Jurkat, Clone E6-1 (cell line): ENCODE measurements around the gene TSSK2.
"Not testable (repeated sequence)": the region's sequence is repeated elsewhere in the genome, so short reads cannot be mapped to it uniquely, and the experiment has no call there.

Experiments
- DNase-seq: peaks from one replicate; pipeline ENCODE4 v3.0.0-alpha.2; 2011; ENCODE audit warnings: low read depth, low spot score
- H3K4me3 ChIP-seq: 2 replicates; pipeline ENCODE4 v1.5.1; 2011; ENCODE audit warnings: mild to moderate bottlenecking, low read length, control low read depth, moderate library complexity

Gene TSSK2

GRCh38 chr22:19152942-19153883, 22.1 kb downstream of the TSSK2 start:
- no peak overlapping the region for H3K4me3 ChIP-seq
- no peak for DNase-seq

GRCh38 chr22:19156109-19156508, 25.0 kb downstream of the TSSK2 start:
- not testable (repeated sequence) for DNase-seq, H3K4me3 ChIP-seq

GRCh38 chr22:19158649-19159048, 27.5 kb downstream of the TSSK2 start:
- DNase-seq, H3K4me3 ChIP-seq: not testable (repeated sequence)

- no peak overlapping the region for H3K4me3 ChIP-seq
- DNase-seq, result no peak
Measured at GRCh38 chr22:19164425-19164824, 33.3 kb downstream of the TSSK2 start.

GRCh38 chr22:19166421-19166820, 35.3 kb downstream of the TSSK2 start:
- DNase-seq, result no peak
- no peak overlapping the region for H3K4me3 ChIP-seq

GRCh38 chr22:19167106-19167869, 36.2 kb downstream of the TSSK2 start:
- H3K4me3 ChIP-seq, result no peak overlapping the region
- DNase-seq, result no peak

- H3K4me3 ChIP-seq, result no peak overlapping the region
- DNase-seq, result no peak
Measured at GRCh38 chr22:19168088-19168890, 37.2 kb downstream of the TSSK2 start.

- DNase-seq, result no peak
- no peak overlapping the region for H3K4me3 ChIP-seq
Measured at GRCh38 chr22:19169002-19169946, 38.2 kb downstream of the TSSK2 start.

- no peak for DNase-seq
- H3K4me3 ChIP-seq, result no peak overlapping the region
Measured at GRCh38 chr22:19169947-19170318, 38.8 kb downstream of the TSSK2 start.

- DNase-seq, result no peak
- H3K4me3 ChIP-seq, result peak overlapping the region; percentile 96
Measured at GRCh38 chr22:19172213-19173046, 41.3 kb downstream of the TSSK2 start.

GRCh38 chr22:19173047-19174035, 42.2 kb downstream of the TSSK2 start:
- H3K4me3 ChIP-seq, result peak overlapping the region; percentile 96
- DNase-seq, result no peak

- no peak overlapping the region for H3K4me3 ChIP-seq
- no peak for DNase-seq
Measured at GRCh38 chr22:19174106-19175025, 43.3 kb downstream of the TSSK2 start.

GRCh38 chr22:19175026-19175601, 44.0 kb downstream of the TSSK2 start:
- DNase-seq, result no peak

GRCh38 chr22:19175602-19176174, 44.6 kb downstream of the TSSK2 start:
- H3K4me3 ChIP-seq, result no peak overlapping the region
- DNase-seq, result no peak

More at GRCh38 chr22:19175026-19175601, 44.0 kb downstream of the TSSK2 start:
- no peak overlapping the region for H3K4me3 ChIP-seq

GRCh38 chr22:19176175-19176643, 45.1 kb downstream of the TSSK2 start:
- no peak overlapping the region for H3K4me3 ChIP-seq

More at GRCh38 chr22:19176175-19176643, 45.1 kb downstream of the TSSK2 start:
- no peak for DNase-seq
